ENCODE data around the gene TCEANC2. TPM values are rescaled to one million over a fixed set of nuclear protein-coding genes. Genes with fewer than 3 reads are reported as not detected.

Gene TCEANC2
- total and polyA plus RNA-seq, 2 of the 4 experiments (the other 2 are of a cell fraction): 2.4 to 3.2 TPM

DNA sequence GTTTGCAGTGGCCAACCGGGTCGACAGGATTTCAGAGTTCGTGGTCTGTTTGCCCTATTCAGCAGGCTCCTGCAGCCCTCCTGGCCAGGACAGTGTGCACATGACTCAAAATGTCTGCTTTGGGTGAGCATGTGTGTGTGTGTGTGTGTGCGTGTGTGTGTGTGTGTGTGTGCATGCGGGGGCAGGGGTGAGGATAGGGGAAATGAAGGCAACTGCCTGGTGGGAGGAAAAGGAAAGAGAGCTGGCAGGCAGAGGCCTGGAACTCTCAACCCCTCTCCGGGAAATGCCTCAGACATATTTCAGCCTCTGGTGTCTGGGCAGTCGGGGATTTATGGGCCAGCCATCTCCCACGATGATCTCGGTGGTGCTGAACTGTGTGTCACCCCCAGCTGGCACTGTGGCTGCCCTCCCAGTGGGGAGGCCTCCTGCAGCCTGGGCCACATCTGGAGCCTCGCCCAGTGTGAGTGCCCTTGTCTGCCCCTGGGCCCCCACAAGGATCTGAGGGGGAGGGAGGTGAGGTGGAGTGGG lies 84.2 kb downstream of the TCEANC2 start:
- H3K9ac ChIP-seq (ENCODE audit: low read depth, low read length): no peak overlapping the region
- H4K20me1 ChIP-seq (ENCODE audit: insufficient read depth, low read length): no peaks in the 10 kb centered on the region
- peak overlapping the region; percentile 43 for H4K91ac ChIP-seq (ENCODE audit: insufficient read depth, low read depth, low read length)
- H4K5ac ChIP-seq (ENCODE audit: low read depth, low read length): 0 out of 2 replicates have a peak overlapping the region, but pooled peaks have one; percentile 3
- 0 out of 2 replicates have a peak overlapping the region, but pooled peaks have one; percentile 5 for H3K18ac ChIP-seq (ENCODE audit: low read depth, low read length)
- no peak overlapping the region for H3K4me3 ChIP-seq (ENCODE audit: insufficient read depth, low read depth, low read length)
- no TSS peak for BruUV-seq (replicated peaks)
- H2AK5ac ChIP-seq (ENCODE audit: low read depth, low read length): peak overlapping the region; percentile 29; the same call in 1 of the 2 replicates
- H3K4me2 ChIP-seq (ENCODE audit: low read depth, low read length): no peak overlapping the region
- no peak overlapping the region for H3K56ac ChIP-seq (ENCODE audit: extremely low read depth, insufficient read depth, low read length)
- peak overlapping the region; percentile 53 for H3K14ac ChIP-seq (replicated peaks; ENCODE audit: low read depth, low read length)
- peak overlapping the region; percentile 64 for H2AFZ ChIP-seq (replicated peaks; ENCODE audit: low read length, poor library complexity)
- H3K27me3 ChIP-seq (ENCODE audit: control insufficient read depth, insufficient read depth, low read length): no peaks in the 10 kb centered on the region
- no peak overlapping the region for H2BK15ac ChIP-seq (ENCODE audit: low read depth, low read length)
- no peak overlapping the region for H2BK20ac ChIP-seq (ENCODE audit: low read depth, low read length)
- no peak overlapping the region for H2BK5ac ChIP-seq (ENCODE audit: low read depth, low read length, poor library complexity, severe bottlenecking)
- in situ Hi-C loops (cut with MboI; ENCODE audit: low sequenced_read_pairs) (no loop called here), dilution Hi-C loops (cut with HindIII; ENCODE audit: low sequenced_read_pairs, unreplicated experiment) (no loop called here), intact Hi-C loops (cut with micrococcal nuclease) (no loop called here)
- CTCF ChIA-PET: no interaction called here
- H2BK120ac ChIP-seq (ENCODE audit: low read depth, low read length): peak overlapping the region; percentile 4; the same call in 1 of the 2 replicates
- POLR2A ChIA-PET (ENCODE audit: unreplicated experiment): no interaction called here
- H3K27ac ChIP-seq (ENCODE audit: insufficient read depth, low read length): no peak overlapping the region
- H3K79me1 ChIP-seq (ENCODE audit: low read depth in 1 of 2, low read length in 2 of 2): no peaks in the 10 kb centered on the region
- H3K4me1 ChIP-seq (ENCODE audit: control insufficient read depth, insufficient read depth, low read length): peaks cover 22% of the 10 kb centered on the region
- peak; percentile 60 for ATAC-seq (ENCODE audit: low read depth)
- H3K36me3 ChIP-seq (ENCODE audit: control insufficient read depth, insufficient read depth, low read length): no peaks in the 10 kb centered on the region
- no peak overlapping the region for H3K23ac ChIP-seq (ENCODE audit: low read depth, low read length)
- H4K8ac ChIP-seq (ENCODE audit: low read depth in 2 of 2, low read length in 2 of 2): no peak overlapping the region; a peak in 1 of 4 replicates
- TF ChIP-seq, protein P1, sequence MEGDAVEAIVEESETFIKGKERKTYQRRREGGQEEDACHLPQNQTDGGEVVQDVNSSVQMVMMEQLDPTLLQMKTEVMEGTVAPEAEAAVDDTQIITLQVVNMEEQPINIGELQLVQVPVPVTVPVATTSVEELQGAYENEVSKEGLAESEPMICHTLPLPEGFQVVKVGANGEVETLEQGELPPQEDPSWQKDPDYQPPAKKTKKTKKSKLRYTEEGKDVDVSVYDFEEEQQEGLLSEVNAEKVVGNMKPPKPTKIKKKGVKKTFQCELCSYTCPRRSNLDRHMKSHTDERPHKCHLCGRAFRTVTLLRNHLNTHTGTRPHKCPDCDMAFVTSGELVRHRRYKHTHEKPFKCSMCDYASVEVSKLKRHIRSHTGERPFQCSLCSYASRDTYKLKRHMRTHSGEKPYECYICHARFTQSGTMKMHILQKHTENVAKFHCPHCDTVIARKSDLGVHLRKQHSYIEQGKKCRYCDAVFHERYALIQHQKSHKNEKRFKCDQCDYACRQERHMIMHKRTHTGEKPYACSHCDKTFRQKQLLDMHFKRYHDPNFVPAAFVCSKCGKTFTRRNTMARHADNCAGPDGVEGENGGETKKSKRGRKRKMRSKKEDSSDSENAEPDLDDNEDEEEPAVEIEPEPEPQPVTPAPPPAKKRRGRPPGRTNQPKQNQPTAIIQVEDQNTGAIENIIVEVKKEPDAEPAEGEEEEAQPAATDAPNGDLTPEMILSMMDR (conservative IDR thresholded peaks at IDR 0.05; ENCODE audit: low read depth, low read length): no peak
- TF ChIP-seq NFE2L2 (IDR thresholded peaks at IDR 0.05; ENCODE audit: low read depth, low read length): no peak
- no peak for TF ChIP-seq ELK1 (IDR thresholded peaks at IDR 0.05; ENCODE audit: borderline replicate concordance, low read depth, low read length)
- 0 out of 2 replicates have a peak, but pooled peaks have one; percentile 4 for TF ChIP-seq USF2 (IDR thresholded peaks at IDR 0.05; ENCODE audit: low read depth, low read length)
- TF ChIP-seq SMC3 (IDR thresholded peaks at IDR 0.05; ENCODE audit: low read depth, low read length): no peak
- TF ChIP-seq RFX5 (IDR thresholded peaks at IDR 0.05; ENCODE audit: low read depth, low read length): no peak
- no peak for TF ChIP-seq MAFK (IDR thresholded peaks at IDR 0.05; ENCODE audit: low read depth, low read length)
- no peak for TF ChIP-seq MXI1 (IDR thresholded peaks at IDR 0.05; ENCODE audit: borderline replicate concordance, low read depth, low read length)
- no peak for TF ChIP-seq RCOR1 (IDR thresholded peaks at IDR 0.05; ENCODE audit: insufficient replicate concordance, low read length)
- TF ChIP-seq CEBPB (IDR thresholded peaks at IDR 0.05; ENCODE audit: low read depth, low read length): no peak
- no peak for TF ChIP-seq CHD1 (IDR thresholded peaks at IDR 0.05; ENCODE audit: low read depth, low read length)
- TF ChIP-seq POLR2A (IDR thresholded peaks at IDR 0.05; ENCODE audit: low read depth, low read length): no peak
- TF ChIP-seq FOS (IDR thresholded peaks at IDR 0.05; ENCODE audit: low read depth, low read length): 0 out of 2 replicates have a peak, but pooled peaks have one; percentile 5
- TF ChIP-seq MAZ (IDR thresholded peaks at IDR 0.05; ENCODE audit: borderline replicate concordance, low read depth, low read length): peak; percentile 15; the same call in 1 of the 2 replicates
- TF ChIP-seq BHLHE40 (IDR thresholded peaks at IDR 0.05; ENCODE audit: low read depth, low read length): peak; percentile 32; the same call in 1 of the 2 replicates
- peaks cover 19% of the 10 kb centered on the region for H3K9me1 ChIP-seq (ENCODE audit: insufficient read depth, low read length)
- no peaks in the 10 kb centered on the region for H3K9me3 ChIP-seq (ENCODE audit: control insufficient read depth, insufficient read depth, low read length)
- peak; percentile 50 for DNase-seq
- no peak overlapping the region for H3K4ac ChIP-seq (ENCODE audit: low read depth, low read length)
- 27% methylated on average over 3 of the region's 10 CpGs; no CpG with 5 or more reads in 1 of the 2 experiments for WGBS, 2 experiments (ENCODE audit: extremely low coverage in 2 of 2, insufficient read length in 1 of 2)
- no peak overlapping the region for H2AK9ac ChIP-seq (replicated peaks; ENCODE audit: low read depth, low read length, poor library complexity)
